GM18498 (cell line): Measurements from ENCODE around the gene BAD.

ENCODE experiments used
- ATAC-seq: cut with Tn5 transposase; IDR thresholded peaks from one replicate; pipeline ENCODE4 v1.9.1; 2021; ENCODE audit warnings: mild to moderate bottlenecking, moderate library complexity; ENCODE audit not compliant: unreplicated experiment

BAD gene

DNA sequence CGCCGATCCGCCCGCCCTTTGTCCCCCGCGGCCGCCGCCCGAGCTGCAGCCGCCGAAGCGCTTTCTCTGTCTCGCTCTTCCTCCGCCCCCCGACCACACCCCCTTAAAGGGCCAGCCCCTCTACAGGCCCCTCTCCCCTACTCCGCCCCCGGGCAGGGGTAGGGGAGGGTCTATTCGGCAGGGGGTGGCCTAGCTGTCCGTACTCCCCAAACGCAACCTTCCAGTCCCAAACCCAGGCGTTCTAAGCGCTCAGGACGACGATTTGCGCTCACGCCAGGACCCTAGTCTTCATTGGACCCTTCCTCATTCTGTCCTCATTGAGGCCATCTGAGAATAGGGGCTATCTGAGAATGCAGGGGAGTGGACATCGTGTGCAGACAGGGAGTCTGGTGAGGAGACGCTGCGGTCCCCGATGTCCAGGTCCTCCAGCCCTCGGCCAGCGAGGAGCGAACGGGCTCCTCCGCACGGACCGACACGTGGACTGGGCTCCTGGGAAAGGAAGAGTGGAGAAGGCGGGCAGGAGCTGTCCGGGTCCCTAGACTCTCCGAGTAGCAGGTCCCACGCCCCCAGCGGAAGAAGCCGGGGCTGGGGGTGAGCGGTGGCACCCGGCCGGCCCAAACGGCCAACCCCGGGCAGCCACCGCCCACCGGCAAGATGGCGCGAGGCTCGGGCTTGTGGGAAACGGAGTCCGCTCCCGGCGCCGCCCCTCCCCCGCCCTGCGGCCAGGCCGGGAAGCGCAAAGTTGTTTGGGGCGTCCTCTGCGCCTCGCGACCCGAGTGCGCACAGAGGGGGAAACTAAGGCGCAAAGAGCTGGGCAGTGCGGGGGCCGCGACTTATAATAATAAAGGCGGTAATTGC lies 37.4 kb downstream of the BAD start, which contains the start of gene PPP1R14B:
PPP1R14B (minus strand) TSS at position 73 of the 858 bp plus-strand sequence. CDS start 270 bp downstream, outside the sequence.
- peak; percentile 41 for ATAC-seq

DNA sequence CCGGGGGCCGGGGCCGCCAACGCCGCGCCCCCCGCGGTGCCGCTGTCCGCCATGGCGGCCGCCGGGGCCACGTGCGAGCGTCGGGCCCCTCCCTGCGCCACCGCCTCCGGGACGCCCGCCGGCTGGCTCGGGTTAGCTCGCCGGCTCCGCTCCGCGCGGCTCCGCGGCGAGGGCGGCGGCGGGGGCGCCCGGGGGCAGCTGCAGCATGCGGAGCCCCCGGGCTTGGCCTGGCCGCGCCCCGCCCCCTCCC lies 37.9 kb downstream of the BAD start:
- peak; percentile 19 for ATAC-seq

DNA sequence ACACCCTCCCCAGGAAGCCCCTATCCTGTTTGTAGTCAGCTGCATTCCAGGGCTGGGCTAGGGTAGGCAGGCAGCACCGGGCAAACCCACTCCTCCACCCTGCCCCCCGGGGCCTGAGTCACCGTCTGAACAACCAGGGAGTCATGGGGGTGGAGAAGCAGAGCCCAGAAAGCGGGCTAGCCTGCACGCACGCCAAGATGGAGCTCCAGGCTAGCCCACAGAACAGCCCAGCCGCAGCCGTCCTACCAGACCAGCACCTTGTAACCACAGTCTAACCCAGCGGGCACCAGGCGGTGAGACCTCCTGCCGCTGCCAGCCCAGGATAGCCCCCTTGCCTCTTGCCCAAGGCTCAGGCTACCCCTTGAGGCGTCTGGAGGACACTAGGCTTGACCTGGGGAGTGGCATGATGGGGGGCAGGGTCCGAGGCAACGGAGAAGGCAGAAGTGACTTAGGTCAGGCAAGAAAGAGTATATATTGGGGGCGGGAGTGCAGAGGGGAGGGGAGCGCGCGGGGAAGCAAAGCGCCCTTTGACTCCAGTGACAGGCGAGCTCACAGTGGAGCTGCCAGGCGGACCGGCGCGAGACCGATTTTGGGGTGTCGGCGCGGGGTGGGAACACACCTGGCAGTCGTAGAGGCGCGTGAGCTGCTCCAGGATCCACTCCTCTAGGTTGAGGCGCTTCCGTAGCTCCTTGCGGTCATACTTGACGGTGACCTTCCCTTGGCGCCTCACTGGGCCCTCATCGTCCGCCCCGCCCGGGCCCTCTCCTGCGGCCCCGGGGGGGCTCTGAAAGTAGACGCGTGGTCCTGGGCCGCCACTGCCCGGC lies 38.5 kb downstream of the BAD start:
- ATAC-seq: no peak

DNA sequence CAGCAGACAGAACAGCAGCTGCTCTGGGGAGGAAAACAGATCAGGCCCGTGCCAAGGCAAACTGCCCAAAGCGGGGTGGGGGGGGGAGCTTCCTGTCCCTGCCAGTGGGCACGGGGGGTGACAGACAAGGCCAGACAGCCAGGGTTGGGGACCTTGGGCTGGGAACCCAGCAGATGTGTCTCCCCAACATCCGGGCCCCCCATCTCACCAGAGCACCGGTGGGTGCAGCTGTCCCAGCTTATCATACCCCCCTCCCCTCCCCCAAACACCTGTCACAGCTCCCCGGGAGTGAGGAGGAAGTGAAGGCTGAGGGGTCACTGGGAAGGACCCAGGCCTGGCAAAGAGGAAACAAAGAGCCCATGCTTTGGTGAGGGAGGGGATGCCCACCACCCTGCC lies 39.1 kb downstream of the BAD start:
- ATAC-seq: no peak

DNA sequence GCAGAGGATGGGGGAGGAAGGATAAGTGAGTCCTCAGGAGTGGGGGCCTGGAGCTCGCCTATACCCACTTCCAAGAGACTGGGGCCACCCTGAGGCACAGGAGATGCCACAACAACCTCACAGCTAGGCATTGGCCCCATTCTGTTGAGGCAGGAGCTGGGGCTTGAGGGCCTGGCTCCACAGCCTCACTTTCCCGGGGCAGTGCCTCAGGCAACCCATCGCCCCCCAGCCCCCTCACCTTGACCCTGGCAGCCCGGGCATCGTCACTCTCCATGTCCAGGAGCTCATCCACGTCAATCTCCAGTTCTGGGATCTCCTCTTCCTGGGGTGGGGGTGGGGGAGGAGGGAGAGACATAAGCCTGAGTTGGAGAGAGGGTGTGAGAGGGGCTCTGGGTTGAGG lies 39.5 kb downstream of the BAD start:
- no peak for ATAC-seq

DNA sequence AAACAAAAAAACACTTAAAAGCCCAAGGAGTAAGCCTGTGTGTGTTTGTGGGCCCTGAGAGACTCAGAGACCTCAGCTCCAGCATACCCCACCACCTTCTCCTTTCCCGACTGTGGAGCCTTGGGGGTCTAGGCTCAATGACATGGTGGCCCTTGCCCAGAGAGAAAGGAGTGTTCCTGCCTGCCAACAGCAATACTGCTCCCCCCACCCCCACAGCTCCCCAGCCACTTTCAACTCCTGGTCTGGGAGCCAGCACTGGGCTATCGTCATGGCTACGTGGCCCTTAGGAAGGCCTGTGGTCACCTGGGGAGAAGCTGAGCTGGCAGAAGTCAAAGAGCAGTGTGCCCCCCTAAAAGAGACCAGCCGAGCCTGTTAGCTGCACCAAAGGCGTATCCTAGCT lies 40.4 kb downstream of the BAD start:
- no peak for ATAC-seq

DNA sequence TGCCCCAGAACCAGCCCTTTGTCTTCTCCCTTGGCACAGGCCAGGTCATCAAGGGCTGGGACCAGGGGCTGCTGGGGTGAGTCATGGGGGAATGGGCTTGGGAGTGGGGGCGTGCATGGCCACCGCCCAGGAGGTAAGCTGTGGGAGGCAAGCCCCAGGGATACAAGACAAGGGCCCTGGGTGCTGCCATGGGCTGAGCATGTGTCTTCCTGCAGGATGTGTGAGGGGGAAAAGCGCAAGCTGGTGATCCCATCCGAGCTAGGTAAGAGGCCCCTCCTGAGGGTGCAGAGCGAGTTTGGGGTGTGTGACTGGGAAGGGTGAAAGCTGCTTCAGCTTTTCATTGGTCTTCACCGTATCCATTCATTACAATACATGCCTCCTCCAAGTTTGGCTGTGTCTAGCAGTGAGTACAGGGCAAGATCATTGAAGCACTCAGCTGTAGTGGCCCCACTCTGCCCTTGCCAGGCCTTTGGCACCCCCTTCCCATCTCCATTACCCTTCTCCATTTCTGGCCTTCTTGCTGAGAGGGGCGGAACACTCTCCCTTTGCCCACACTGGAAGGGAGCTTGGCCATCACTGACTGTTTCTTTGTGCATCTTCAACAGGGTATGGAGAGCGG lies 41.1 kb downstream of the BAD start:
- ATAC-seq: no peak

DNA sequence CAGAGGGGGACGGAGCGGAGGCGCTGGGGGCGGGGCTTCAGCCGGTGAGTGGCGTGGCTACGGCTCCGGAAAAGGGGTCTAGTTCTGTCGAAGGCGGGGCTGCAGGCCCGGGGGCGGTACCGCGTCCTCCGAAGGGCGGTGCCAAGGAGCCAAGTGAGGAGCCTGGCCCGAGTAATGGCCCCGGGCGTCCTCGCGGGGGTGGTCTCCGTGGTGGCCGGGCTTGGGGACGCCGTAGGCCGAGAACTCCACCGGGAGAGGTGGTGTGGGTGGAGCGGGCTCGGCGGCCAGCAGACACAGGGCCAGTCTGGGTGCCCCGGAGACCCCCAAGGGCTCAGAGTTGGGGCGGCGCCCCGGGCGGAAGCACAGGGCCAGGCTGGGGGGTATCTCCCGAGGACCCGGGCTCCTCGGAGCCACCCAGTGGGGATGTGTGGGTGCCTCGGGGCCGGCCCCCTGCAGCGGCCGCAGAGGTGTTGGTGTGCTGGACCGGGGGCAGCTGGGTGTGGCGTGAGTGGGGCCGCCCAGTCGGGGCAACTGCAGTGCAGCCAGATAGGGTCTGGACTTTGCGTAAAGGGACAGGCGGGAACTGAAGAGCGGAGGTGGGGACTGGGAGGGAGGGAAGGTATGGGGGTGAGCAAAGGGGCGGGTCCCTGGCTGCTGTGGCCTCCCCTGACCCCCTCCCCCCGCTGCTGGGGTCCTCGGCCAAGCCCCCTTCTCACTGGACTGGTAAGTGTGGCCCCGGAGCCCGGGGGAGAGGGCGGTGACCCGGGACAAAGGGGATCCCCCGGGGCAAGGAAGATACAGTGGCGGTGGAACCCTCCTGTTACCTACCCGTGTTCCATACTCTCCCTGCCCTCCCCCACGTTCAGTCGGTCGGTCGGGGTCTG lies 42.7 kb downstream of the BAD start:
- ATAC-seq: peak; percentile 12

DNA sequence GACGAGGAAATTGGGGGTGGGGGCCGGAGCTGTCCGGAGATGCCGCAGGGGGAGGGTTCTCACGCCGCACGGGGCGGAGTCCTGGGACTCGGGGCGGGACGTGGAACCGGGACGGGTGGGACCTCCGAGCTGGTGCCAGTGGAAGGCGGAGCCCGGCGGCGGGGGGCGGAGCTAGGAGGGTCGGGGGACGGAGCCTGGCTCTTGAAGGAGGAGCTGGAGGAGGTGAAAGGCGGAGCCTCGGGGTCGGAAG lies 43.3 kb downstream of the BAD start:
- ATAC-seq: peak; percentile 72

DNA sequence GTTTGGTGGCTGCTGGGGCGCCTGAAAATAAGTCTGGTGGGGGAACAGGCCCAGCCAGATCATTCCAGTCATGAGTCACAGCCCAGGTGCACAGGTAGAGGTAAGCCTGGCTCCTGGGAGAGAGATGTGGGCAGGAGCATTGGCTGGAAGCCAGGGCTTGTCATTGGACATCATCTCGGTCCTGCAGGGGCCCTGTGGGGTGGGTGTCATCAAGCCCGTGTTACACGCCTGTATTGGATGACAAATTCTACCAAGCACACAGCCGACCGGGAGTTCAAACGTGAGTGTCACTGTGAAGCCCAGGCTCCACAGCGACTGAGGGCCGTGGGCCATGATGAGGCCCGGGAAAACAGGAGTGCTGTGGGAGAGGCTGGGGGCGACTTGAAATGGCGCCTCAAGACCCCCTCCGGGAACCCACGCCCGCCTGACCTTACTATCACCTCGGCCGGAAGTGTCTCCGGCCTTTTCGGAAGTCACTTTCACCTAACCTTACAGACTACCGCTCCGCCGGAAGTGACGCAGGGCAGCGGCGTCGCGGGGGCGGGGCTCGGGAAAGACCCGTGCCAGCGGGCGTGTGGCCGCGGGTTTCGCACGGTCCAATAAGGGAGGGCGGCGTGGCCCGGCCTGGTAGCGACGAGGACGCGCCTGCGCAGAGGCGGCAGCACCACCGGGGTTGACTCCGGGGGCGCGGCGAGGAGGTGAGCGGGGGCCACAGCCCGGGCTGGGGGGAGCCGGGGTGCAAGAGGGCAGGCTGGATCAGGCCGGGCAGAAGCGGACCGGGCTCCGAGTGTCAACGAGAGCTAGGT lies 43.8 kb downstream of the BAD start, which contains the start of gene FKBP2:
FKBP2 (plus strand) TSS at position 661 of the 806 bp plus-strand sequence. CDS start 1,293 bp downstream, outside the sequence.
- peak; percentile 57 for ATAC-seq

DNA sequence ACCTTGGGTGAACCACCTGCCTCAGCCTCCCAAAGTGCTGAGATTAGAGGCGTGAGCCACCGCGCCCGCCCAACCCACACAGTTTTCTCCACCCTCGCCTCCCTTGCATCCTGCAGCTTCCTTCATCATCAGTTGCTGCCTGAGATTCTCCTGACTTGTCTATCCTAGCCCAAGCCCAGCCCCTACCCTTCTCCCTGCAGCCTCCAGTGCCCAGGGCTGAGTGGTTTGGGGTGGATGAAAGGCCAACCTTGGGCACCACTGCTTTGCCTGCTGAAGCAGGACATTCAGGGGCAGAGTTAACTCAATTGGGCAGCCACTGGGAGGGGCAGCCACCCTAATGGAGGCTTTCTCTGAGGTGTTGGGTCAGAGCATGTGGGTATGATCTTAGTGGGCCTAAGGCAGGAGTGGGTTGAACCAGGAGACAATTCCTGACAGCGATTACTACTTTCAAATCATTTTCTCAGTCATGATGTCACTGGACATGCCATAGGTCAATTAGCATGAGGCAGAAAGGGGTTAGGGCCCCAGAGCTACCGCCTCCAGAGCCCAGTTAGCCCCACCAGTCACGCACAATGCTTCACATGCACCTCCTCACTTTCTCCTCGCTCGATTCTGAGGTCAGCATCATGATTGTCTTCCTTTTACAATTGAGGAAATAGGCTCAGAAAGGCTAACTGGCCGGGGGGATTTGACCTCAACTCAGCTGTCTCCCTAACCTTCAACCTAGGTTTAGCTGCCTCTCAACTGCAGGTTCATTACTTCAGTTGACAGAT lies 44.6 kb downstream of the BAD start:
- ATAC-seq: no peak

DNA sequence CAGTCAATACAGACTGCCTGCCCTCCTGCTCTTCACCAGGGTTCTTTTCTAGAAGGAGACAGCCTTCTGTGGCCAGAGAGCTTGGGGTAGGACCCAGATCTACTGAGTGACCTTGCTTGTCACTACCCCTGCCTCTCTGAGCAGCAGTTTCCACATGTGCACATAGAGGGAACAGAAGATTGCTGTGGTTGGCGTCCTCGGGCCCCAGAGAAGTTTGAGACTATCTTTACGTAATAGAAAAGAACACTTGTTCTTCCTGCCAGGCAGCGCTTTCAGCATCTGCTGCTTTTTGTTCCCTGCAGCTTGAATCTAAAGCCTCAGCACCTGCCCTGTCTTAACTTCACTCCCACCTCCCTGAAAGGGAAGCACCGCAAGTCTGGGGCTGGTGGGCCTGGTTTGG lies 45.5 kb downstream of the BAD start:
- no peak for ATAC-seq

DNA sequence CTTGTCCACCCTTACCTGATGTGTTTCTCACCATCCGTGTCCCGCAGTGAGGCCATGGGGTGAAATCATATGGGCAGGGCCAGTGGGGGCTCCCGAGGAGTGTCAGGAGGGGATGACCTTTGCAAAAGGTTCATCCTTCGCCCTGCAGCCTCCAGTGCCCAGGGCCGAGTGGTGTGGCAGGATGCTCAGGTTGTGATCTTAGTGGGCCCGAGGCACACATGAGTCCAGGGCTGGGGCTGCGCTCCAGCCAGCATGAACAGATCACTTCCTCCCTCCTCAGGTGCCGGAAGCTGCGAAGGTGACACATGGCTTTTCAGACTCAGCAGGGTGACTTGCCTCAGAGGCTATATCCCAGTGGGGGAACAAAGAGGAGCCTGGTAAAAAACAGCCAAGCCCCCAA lies 46.4 kb downstream of the BAD start:
- no peak for ATAC-seq

DNA sequence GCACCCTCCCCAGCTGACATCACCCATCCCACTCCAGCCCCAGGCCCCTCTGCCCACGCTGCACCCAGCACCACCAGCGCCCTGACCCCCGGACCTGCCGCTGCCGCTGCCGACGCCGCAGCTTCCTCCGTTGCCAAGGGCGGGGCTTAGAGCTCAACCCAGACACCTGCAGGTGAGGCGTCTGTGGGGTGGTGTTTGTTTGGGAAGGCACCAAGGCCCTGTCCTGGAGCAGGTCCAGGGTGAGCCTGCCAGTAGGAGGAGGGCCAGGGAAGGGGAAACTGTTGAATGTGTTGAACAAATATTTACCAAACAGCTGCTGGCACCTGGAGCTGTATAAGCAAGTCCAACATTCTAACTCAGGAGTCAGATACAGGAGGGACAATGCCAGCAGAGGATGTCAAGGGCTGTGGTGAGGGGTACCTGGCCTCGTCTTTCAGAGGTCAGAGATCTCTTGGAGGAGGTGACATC lies 46.9 kb downstream of the BAD start:
- ATAC-seq: no peak

DNA sequence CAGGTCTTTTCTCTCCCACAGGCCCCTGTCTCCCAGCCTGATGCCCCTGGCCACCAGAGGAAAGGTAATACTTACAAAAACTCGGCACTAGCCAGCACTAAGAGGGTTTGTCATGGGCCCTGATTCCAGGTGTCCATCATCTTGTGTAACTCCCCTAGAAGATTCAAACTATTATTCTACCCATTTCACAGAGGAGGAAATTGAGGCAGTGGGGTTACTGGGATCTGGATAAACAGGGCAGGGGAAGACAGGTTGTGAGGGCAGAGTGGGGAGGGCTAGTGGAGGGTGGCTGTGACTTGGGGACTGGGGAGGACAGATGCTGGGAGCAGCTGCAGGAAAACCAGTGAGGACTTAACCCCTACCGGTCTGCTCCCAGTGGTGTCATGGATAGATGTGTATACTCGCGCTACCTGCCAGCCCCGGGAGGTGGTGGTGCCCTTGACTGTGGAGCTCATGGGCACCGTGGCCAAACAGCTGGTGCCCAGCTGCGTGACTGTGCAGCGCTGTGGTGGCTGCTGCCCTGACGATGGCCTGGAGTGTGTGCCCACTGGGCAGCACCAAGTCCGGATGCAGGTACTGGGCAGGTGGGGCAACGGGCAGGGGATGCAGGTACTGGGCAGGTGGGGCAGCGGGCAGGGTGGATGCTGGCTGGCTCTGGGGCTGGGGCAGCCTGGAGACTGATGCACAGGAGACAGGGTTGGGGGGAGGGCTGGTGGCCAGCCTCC lies 48.9 kb downstream of the BAD start:
- ATAC-seq: no peak

DNA sequence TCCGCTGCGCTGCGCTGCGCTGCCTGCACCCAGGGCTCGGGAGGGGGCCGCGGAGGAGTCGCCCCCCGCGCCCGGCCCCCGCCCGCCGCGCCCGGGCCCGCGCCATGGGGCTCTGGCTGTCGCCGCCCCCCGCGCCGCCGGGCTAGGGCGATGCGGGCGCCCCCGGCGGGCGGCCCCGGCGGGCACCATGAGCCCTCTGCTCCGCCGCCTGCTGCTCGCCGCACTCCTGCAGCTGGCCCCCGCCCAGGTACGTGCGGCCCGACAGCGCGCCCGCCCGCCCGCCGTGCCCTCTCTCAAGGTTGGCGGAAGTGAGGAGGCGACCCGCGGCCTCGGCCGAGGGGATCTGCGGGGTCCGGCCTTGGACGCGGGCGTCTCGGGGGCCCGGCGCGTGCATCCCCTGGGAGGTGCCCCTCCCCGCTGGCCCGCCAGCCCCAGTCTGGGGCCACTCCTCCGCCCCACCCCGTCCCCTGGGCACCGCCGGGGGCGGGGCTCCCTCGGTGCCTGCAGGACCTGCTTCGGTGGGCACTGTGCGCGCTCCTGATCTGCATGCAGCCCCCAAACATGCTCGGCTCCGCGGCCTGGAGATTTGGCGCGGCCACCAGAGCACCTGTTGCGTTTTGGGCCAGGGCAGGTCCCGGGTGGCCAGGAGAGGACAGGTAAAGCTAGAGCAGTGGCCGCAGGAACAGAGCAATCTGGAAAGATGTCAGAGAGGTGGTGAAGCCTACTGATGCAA lies 49.7 kb downstream of the BAD start:
- peak; percentile 29 for ATAC-seq

DNA sequence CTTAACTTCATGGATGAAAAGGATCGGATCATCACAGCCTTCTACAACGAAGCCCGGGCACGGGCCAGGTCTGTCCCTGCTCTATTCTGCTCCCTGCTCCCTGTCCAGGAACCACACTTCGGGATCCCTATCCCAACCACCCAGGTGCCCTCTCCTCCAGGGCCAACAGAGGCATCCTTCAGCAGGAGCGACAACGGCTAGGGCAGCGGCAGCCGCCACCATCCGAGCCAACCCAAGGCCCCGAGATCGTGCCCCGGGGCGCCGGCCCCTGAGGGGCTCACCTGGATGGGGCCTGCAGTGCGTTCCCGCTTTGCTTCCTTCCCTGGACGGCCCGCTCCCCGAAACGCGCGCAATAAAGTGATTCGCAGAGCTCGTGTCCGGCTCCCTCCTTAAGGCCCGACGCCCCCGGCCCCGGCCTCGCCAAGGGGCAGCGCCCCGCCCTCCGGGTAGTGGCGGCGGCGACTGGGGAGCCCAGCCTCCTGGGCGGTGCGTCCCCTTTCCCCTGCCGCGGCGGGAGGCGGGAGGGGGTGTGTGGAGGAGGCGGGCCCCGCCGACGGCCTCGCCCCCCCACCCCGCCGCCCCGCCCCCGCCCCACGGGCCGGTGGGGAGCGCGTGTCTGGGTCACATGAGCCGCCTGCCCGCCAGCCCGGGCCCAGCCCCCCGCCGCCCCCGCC lies 50.4 kb downstream of the BAD start, which contains the start of gene VEGFB:
VEGFB (plus strand) TSS at position 672 of the 674 bp plus-strand sequence. CDS start 250 bp downstream, outside the sequence.
- ATAC-seq: peak; percentile 47
